SK-N-MC (cell line): ENCODE results near the gene IFNGR1.

ENCODE experiments used
- EZH2 ChIP-seq: fragments of 200-600 bp; sonication (generic); IDR thresholded peaks from one replicate; pipeline ENCODE4 v1.6.1; 2017; ENCODE audit warnings: antibody characterized with exemption
- POLR2AphosphoS5 ChIP-seq: IDR thresholded peaks from 2 replicates; pipeline ENCODE4 v1.6.1; 2012; ENCODE audit warnings: mild to moderate bottlenecking, low read depth, low read length, borderline replicate concordance

DNA sequence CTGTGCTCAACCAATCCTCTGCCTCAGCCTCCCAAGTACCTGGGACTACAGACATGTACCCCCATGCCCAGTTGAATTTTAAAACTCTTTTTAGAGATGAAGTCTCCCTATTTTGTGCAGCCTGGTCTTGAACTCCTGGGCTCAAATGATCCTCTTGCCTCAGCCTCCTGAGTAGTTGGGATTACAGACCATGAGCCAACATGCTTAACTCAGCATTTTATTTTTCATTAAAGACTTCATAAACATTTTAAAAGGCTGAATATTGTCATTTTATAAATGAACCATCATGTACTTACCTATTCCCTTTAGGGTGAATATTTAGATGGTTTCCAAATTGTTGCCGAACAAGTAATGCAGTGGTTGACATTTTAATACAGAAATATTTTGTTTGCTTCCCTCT is 16.5 kb upstream of the IFNGR1 start:
- TF ChIP-seq POLR2AphosphoS5 (no peak), EZH2 (no peak)
